LNCAP (cell line): ENCODE measurements around the gene EPC1.

Experiments used
- TF ChIP-seq, protein P1 (sequence below): fragments of 450-650 bp; IDR thresholded peaks from 2 replicates; pipeline ENCODE4 v1.5.1; 2017; ENCODE audit warnings: mild to moderate bottlenecking

The EPC1 gene

DNA sequence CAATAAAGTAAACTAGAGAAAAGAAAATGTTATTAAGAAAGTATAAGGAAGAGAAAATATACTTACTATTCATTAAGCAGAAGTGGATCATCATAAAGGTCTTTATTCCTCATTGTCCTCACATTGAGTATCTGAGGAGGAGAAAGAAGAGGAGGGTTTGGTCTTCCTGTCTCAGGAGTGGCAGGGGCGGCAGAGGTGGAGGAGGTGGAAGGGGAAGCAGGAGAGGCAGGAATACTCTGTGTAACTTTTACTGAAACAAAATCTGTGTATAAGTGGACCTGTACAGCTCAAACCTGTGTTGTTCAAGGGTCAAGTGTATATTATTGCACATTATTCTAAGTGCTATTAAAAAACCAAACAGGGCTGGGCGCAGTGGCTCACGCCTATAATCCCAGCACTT lies 34.2 kb upstream of the EPC1 start:
- TF ChIP-seq, protein P1, sequence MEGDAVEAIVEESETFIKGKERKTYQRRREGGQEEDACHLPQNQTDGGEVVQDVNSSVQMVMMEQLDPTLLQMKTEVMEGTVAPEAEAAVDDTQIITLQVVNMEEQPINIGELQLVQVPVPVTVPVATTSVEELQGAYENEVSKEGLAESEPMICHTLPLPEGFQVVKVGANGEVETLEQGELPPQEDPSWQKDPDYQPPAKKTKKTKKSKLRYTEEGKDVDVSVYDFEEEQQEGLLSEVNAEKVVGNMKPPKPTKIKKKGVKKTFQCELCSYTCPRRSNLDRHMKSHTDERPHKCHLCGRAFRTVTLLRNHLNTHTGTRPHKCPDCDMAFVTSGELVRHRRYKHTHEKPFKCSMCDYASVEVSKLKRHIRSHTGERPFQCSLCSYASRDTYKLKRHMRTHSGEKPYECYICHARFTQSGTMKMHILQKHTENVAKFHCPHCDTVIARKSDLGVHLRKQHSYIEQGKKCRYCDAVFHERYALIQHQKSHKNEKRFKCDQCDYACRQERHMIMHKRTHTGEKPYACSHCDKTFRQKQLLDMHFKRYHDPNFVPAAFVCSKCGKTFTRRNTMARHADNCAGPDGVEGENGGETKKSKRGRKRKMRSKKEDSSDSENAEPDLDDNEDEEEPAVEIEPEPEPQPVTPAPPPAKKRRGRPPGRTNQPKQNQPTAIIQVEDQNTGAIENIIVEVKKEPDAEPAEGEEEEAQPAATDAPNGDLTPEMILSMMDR, result no peak

DNA sequence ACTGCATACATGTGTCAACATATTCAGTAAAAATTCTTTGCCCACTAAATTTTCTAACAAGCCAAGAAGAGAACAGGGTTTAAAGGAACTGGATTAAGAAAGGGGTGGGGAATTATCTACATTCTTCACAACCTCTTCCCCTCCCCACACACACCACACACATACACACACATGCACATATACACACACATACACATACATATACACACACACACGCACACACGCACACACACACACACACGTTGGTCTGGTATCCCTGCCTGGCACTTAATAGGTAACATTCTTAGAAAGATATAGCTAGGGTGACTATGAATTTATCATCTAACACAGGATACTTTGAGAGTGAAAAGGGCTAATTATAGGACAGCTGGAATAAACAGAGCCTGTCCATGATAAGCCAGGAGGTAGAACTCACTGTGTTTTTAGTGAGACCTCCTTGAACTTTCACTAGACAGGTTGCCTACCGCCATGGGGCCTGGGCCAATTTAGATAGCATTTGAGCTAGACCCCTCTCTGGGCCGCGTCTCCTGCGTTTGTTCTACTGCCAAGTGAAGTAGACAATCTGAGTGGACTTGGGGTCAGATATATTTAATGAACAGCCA lies 33.1 kb upstream of the EPC1 start:
- TF ChIP-seq, protein P1, result no peak

DNA sequence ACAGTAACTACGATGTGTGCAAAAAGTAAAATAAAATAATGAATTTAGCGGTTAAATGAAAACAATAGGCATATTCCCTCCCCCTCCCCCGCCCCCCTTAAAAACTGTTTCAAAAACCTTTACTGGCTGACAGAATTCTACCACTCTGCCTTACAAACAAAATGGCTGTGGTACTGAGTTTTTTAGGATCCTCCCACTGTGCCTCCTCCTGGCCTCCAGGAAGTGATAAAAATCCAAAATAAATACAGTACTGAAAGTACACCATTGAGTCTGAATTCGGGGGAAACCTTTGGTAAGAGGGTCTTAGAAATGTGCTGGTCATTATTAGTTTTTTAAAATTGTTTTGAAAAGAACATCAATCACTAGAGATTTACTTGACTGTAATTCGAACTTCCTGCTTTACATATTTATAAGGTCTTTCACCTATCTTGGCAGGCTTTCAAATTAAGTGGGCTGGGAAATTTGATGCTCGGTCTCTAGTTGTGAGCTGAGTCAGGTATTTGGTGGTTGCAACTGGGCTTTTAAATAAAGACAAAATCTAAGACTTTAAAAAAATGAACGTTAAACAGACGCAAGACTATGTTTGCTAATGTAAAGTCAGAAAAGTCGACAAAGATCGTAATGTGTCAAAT lies 32.5 kb upstream of the EPC1 start:
- TF ChIP-seq, protein P1, result no peak

DNA sequence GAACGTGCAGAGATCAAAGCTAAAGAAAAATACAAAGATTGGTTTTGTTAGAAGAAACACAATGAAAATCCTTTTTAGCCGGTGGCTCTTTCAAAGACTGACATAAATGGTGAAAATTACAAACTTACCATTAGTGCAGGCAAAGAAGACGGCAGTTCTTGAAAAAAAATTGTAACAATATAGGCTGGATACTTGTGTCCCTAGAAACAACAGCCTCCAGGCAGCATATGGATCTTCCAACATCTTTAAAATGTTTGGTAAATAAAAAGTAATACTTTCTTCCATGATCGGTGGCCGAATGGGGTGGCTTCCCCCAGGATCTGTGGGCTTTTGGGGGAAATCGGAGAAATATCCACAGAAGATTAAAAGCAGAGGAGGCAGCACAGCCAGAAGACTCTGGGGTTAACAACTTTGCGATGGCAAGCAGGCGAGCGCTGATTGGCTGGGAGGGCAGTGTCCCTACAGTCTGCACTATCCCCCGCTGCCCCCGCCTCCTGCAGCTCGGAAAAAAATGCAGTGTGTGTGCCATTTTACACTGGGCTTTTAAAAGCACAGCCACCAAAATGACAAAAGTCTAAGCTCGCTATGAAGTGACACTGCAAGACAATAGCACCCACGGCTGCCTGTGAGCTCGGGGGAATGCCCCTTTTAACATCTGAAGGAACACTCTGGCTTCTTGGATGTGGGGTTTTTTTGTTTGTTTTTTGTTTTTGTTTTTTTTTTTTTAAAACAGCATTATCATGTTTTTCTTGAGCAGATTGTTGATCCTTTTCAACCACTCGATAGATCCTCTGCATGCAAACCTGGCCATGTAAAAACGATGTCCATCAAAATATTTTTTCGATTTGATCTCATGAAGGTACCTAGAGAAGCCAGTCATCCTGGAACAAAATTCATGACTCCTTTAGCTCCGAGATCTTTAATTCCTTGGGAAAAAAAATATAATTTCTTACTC lies 31.7 kb upstream of the EPC1 start:
- TF ChIP-seq, protein P1, result no peak

DNA sequence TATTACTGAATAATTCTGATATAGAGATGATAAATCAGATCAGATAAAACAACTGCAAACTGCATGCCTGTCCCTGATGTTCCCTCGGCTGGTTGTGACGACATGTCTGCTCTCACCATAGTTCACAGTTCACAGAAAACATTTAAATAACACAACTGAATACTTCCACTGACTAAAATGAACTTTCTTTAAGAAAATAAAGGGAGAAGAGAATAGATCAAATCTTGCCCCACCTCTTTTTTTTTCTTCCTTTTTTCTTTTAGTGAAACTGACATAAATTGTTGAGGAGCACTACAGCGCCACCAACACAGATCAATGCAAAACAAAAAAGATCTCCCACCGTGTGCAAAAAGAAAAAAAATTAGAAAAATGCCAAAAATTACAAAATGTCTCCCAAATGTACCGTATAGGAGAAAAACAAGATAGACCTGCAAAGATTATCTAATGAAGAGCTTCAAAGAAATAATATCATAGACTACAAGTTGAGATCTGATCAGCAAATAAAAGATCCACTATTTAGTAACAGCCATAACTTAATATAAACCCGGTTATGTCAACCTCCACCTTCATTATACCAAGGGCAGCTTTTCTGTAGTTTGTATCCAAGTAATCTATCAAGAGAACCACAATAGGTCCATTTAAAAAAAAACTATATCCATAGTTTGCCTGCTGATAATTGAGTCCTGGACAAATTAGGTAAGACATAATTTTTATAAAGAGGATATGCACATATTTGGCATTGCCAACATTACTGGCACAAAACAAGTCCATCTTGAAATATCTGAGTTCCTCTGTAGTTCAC lies 30.7 kb upstream of the EPC1 start:
- TF ChIP-seq, protein P1, result peak; percentile 67

DNA sequence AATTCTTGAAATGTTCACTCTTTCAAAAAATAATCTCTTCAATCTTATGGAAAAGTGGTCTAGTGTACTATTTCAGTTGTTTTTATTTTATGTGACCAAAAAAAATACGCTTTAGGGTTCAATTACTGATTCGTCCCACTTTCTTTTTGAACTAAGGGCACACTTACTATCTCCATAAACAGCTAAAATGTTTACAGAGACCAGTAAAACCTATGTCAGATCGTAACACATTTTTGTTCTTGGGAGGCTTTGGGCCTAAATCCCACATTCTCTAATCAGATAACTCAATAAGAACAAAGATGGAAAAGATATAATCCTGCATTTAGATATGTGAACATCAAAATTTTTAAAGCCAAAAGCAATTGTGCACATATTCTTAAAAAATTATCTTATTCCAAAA lies 29.8 kb upstream of the EPC1 start:
- TF ChIP-seq, protein P1, result no peak

DNA sequence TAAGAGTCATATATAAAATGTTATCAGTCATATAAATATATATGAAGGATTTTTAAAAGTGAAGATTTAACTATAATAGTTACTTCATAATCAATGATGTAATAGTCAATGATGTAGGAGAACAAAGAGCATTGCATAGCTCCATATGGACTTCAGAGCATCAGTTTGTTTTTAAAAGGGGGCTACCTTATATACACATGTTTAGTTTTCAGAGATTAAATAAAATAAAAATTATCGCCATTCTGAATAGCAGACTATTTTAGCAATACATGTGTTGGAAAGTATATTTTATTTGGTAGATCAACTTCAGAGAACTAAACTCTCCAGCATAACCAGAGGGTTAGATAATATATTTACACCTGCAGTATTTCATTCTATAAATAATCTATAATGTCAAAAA lies 29.1 kb upstream of the EPC1 start:
- TF ChIP-seq, protein P1, result no peak
